Stimulated activated CD4-positive, alpha-beta T cell treated with anti-CD3 and anti-CD28 coated beads, Interleukin-2, amount 100 ng/mL, for 4 hours (primary cell): ENCODE measurements around the gene C3orf20.

ENCODE experiments used
- DNase-seq: peaks from one replicate; pipeline ENCODE4 v3.0.0-alpha.2; 2020; ENCODE audit warnings: low read depth

The C3orf20 gene

DNA sequence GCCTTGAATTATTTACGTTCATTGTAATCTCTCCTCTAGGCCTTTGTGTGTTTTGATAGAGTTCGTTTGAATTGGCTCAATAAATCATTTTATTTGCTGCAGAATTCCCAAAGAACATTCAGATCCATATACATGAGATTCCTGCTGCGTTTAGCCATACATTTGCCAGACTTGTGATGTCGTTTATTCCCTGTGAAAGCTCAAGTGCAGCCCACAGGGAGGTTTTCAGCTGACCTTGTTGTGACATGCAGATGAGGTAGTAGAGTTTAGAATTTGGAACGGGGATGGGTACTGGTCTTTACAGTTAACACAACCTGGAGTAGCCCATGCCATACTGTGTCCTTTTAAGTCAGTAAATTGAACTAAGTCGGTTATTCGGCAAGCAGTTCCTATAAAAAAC lies at the start of gene C3orf20:
Gene C3orf20, plus strand, starts transcription at position 301 of the 400 bp plus-strand sequence. CDS start 7,573 bp downstream, outside the sequence.
- no peak for DNase-seq

DNA sequence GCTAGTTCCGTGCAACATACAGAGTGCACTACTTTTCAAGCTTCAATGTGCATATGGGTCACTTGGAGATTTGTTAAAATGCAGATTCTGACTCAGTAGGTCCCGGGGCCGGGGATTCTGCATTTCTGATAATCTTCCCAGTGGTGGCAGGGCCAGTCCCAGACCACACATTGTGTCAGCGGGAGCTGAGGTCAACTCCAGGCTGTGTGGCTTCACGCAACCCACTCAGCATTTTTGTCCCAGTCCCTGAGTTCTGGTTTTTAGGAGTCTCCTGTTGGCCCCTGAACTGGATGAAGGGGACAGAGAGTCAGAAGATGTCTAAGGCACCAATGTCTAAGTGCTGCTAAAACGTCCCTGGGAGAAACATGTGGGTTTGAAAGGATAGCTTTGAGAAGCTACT lies 49.5 kb upstream of the C3orf20 start:
- no peak for DNase-seq

DNA sequence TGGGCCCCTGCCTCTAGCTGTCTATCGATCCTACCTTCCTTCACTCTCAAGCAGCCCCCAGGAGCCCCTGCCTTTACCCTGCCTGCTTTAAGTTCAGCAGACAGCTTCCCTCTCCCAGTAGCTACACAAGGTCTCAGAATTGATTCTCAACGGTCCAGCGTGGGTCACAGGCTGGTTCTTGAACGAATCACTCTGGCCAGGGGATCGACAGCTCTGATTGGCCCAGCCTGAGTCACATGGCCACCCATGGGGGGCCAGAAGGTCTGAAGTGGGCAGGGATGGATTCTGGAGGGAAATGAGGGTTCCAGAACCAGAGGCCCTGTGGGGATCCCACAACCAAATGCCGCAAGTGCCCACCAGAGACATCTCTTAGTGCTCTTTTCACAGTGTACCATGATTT lies 47.1 kb upstream of the C3orf20 start:
- no peak for DNase-seq

DNA sequence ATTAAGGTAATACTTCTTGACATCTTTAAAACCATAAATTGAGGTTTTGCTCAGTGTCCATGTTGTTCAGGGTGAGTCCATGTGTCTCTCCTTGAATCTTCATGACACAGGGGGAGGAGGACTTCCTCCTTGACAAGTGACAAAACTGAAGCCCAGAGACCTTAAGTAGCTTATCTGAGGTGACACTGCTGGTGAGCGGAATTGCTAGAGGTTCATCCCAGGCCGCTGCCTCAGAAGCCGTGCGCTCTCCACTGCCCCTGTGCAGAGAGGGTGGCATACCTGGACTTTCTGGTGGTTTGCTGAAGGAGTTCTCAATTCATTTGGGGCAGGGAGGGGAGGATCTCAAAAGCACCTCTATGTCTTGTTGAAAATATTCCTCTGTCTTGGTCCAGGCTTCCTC lies 46.5 kb upstream of the C3orf20 start:
- DNase-seq = no peak

DNA sequence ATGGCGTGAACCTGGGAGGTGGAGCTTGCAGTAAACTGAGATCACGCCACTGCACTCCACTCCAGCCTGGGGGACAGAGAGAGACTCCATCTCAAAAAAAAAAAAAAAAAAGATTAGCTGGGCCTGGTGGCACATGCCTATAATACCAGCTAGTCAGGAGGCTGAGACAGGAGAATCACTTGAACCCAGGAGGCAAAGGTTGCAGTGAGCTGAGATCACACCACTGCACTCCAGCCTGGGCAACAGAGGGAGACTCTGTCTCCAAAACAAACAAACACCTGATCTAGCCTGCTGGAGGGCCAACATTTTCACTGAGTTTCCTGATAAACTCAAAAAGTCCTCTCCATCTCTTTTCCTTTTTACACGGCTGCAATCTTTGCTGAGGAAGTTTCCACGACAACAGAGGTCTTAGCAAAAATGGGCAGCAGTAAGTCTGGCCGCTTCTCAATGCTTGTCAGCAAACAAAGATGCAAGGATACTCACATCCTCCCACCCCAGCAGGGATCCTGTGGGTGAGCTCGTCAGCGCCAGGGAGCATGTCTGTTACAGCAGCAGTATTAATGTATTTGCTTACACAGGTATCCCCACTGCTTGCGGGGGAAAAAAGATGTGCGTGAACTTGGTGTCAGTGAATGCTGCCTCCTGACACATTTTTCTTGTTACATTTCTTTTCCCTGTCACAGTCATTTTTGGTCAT lies 44.4 kb upstream of the C3orf20 start:
- DNase-seq = no peak

DNA sequence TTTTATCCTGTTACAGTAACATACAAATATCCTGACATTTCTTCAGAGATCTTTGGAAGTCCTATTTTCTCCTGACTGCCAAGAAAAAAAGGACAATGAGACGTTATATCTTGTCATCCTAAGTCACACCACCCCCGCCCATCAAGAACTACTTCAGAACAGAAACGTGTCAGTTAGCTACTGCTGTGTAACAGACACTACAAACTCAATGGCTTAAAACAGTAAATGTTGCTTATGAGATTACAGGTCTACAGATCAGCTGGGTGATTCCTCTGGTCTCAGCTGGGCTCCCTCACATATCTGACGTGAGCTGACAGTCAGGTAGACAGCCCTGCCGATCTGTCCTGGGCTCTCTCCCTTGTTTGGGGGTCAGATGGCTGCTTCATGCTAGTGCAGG lies 43.8 kb upstream of the C3orf20 start:
- no peak for DNase-seq

DNA sequence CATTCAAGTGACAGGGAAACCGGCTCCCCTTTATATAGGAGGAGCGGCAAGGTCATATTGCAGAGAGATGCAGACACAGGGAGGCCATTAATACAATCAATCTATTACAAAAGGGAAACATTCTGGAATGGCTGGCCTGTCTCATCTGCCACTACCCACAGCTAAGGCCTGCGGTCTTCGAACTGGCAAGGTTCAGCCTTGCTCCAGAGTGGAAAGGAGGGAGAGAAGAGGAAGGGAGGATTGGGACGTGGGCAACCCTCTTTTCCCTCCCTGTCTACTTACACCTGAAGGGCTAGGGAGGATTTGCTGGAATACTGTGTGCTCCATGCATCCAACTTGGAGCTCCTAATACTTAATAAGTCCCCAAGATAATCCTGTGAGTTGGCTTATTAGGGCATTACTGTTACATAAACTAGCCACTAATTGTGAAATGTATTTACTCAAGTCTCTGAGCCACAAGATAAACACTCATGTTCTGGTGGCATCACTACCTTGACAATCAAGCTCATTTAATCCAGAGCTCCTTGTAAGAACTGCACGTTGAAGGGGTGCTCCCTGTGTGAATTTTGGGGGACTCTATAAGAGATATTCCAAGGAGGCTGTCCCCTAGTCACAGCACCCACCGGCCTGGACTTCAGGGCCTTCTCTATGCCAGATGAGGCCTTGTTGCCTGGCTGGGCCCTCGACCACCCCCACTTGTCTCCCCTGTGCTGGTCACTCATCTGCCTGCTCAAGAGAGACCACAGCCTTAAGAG lies 43.1 kb upstream of the C3orf20 start:
- no peak for DNase-seq

DNA sequence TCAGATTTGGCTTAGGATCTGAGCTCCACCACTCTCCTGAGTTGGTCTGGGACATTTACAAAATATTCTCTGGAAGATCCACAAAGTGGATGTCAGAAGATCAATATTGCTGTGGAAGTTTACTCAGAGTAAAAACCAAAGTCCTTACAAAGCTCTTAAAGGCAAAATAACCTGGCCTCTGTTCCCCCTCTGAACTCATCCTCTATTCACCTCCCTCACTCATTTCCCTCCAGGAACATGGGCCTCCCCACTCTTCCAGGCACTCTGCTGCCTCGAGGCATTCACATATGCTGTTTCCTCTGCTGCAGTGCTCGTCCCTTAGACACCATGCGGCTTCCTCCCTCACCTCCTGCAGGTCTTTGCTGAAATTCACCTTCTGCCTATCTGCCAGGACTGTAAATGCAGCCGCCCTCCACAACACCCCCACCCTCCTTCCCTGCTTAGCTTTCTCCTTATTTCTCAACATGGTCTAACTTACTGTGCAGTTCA lies 42.5 kb upstream of the C3orf20 start:
- DNase-seq = no peak

DNA sequence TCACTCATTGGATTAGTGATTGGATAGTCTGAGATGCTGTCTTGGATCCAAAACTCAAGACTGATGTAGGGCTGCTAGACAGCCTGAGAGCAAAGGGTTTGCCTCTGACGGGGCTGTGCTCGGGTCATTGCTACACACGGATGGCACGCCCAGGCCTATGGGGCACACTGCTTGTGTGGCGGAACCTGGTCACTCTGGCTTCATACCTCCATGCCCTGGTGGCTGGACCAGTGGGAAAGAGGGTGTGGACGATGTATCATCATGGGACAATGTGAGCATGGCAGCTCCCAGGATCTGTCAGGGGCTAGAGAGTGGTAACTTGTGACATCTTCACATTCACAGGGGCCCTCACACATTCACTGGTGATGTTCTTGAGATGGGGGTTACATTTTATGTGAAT lies 41.5 kb upstream of the C3orf20 start:
- DNase-seq = no peak

DNA sequence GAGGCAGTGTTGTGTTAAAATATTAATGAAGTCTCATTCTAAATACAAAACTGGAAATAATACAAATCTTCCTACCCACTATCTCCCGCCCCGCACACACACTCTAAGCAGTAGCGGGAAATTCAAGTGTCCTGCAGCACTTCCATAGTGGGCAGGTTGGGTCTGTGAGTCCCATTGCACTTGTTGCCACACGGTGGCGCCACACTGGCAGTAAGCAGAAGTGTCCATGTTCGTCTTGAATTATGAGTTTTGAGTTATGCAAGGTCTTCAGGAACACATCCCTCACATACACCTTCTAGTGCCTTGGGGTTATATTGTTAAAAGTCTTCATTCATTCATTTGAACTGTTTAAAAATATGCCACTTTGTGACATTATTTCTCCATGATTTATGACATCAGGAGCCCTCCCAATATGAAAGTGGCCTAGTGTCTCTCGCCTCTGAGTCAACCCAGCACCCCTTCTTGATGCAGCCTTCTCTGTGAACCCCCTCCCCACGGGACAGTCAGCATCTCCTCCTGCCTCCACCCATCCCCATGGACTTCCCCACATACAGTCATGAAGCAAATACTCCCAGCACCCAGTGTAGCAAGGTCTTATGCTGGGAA lies 41.0 kb upstream of the C3orf20 start:
- peak; percentile 35 for DNase-seq

DNA sequence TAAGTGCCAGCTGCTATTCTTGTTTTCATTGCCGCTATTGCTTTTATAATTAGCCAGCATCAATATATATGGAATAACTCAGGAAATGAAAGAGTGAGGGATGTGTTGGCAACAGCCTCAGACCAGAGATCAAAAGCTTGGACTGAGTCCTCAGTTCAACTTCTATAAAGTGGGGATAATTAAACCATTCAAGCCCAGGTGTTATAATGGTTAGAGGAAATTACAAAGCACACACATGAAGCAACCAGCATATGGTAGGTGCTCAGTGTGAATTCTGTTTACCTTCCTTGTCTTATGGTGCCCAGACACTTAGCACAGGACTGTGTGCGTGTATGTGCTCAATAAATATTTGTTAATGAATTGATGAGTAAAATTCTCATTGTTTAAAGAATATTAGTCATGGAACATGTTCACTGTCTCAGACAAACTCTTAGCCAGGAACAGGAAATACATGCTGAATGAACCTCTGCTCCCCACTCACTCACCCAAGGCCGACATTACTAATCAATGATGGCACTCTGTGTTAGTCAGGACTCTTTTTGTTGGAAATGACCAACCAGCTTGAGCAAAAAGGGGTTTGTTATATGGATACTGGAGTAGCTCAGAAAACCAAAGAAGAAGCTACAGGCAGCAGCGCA lies 40.1 kb upstream of the C3orf20 start:
- DNase-seq = no peak

DNA sequence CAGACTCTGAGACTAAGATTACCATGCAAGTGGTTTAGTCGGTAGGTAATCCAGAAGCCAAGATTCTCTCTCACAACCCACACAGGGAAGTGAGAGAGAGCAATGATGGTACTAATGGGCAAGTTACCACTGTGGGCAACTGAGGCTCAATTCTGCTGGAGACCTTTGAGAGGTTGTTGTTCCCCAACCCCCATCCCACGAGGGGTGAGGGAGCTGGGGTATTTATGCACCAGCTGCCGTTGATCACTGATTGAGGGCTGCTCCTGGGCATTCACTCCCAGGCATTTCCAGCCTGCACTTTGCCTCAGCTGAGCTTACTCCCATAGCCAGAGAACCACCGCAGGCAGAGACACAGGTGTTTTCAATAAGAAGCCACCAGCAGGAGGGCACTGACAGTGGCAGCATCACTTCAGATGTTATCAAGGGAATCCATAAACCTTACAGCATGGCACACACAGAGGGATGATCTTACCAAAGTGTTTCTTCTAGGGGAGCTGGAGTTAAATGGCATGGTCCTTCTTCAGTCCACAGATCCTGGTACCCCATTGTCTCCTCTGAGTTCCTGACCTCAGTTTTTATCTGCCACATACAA lies 38.3 kb upstream of the C3orf20 start:
- no peak for DNase-seq

DNA sequence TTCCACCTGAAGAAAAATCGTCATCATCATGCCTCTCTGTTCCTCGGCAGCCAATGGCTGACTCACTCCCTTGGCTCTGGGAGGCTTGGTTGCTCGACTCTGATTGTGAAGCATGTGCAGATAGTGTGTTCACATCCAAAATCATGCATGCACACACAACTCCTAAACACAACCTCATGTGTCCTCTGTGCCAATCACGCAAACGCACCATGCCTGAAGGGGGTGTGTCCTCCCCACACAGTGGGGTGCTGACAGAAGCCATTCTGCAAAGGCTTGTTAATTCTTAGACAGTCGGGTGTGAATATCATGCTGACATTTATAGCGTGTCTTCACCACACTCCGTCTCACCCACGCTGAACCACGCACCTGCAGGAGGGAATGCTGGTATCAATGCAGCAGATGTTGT lies 34.8 kb upstream of the C3orf20 start:
- DNase-seq = no peak

DNA sequence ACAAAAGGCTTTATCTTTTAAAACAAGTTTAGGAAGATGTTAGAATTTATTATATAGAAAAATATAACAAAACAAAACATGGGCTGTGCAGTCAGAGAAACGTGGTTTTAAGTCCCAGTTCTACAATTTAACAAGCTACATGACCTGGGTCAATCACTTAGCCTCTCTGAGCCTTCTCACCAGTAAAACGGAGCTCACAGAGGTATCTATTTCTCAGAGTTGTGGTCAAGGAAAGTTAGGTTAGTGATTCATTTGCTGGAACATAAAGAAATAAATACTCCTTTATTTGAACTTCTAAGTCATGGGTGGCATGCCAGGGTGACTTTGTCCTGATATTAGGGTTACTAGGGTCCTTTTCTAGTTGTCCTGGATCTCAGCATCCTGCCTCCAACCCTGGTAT lies 34.2 kb upstream of the C3orf20 start:
- no peak for DNase-seq

DNA sequence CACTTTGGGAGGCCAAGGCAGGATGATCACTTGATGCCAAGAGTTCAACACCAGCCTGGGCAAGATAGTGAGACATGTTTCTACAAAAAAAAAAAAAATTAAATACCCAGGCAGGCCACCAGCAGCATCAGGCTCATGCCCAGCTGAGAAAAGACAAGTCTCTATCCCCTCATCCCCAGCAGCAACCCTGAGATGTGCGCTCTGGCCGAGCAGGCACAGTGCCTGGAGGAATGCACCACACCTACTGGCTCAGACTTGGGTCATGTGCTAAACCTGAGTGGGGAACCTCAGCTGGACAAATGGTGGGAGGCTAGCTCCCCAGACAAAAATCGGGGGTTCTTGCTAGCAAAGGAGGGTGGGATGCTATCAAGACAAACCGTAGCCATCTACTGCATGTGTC lies 33.6 kb upstream of the C3orf20 start:
- DNase-seq = no peak

DNA sequence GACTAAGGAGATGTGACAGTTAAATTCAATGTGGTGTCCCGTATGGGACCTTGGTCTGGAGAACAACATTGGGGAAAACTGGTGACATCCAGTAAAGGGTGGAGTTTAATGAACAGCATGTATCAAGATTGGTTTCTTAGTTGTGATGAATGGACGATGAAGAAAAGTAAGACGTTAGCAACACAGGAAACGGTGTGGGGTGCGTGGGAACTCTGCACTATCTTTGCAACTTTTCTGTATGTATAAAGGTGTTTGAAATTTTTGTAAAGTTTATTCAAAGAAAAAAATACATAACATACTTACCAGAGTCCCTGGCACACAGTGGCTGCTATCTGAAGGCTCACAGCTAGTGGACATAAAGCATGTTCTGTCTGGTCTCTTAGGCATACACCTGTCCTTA lies 29.5 kb upstream of the C3orf20 start:
- DNase-seq = no peak

DNA sequence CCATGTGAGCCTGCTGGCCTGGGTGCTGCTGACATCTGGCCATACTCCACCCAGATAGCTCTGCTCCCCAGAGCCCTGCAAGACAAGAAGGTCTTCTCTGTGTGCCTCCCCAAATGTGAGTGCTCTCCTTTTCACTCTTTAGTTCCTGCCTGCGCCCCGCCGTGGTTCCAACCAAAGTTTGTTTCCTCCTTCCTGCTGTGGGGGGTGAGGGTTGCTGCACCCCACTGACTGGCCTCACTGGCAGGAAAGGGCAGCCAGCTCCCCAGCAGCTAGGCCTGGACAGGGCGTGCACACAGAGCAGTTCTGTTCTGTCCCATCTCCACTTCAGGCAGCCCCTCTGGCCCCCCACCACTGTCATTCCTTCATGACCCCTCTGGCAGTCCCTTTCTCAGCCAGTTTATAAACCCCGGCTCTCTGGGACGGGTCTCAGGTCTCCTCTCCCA lies 28.8 kb upstream of the C3orf20 start:
- no peak for DNase-seq

DNA sequence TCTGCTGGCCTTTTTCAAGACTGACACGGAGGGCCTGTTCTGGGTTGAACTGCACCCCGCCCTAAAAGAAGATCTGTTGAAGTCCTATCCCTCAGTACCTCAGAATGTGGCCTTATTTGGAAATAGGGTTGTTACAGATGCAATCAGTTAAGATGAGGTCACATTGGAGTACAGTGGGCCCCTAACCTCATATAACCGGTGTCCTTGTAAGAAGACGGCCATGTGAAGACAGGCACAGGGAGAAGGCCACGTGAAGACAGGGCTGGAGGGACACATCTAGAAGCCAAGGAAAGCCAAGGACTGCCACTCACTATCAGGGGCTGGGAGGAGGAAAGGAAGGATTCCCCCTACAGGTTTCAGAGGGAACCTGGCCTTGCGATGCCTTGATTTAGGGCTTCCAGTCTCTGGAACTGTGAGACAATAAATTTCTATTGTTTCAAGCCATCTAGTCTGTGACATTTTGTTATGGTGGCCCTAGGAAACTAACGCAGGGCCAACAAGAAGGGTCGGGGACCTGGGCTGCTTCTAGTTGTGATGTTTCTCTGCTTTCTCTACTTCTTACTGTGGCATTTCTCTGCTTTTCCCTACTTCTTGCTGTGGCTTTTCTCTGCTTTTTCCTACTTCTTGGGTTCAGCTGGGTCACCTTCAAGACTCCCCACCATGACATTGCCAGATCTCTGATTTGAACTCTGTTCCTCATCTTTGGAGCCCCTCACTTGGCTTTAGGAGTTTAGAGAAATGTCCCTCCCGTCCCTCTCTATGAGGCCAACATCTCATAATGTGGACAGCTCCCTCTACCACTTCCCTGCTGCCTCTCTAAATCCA lies 28.1 kb upstream of the C3orf20 start:
- DNase-seq = no peak

DNA sequence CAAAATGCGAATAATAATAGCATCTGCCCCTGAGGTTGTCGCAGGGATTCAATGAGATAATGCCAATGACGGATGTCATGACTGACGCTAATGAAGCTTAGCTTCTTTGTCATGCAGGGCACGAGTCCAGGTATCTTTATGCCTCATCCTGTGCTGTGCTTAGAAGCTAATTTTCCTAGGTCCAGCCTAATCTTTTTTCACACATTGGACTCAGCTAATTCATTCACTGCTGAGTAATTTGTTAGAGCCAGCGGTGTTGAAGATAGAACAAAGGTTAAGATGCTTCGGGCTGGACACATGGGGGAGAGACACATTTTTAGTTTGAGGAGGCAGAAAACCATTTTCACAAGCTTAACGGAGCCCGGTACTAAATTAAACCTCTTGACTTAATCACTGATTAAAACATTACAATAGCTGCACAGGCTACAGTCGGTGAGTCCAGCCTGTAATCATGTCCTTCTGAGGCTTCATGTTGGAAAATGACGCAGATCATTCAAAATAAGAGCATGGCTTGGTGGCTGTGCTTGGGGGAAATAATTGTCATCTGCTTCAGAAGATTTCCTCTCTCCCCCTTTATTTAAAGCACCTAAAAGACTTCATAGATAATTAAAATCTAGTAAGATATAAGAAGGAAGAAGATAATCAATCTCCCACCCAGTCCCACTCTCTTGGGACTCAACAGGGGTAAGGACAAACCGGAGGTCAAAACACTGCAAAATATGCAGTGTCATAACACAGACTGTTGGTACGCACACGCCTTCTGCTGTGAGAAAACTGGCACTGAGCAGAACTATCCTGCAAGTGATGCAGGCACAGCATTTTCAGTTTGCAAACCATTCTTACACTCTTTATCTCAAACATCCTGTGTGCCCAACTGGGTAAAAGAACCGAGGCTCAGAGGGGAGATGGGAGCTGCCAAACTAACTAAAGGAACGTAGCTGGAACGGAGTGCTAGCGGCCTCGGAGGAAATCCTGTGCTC lies 26.7 kb upstream of the C3orf20 start:
- DNase-seq = no peak

DNA sequence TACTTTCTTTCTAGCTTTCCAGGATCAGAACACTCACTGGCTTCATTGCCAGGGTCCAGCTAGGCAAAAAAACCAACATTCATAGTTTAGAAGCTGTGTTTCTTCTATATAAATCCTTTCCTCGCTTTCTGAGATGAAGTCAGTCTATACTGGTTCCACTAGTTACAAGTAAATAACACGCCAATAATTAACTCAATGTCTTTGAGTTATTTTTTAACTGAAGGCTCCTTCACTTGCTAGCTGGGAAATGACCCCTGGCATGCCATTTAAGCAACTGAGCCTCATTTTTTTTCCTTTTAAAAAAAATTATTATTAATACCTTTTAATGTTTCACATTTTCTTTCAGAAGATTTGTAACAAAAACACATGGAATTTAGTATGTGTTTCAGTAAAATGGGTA lies 25.5 kb upstream of the C3orf20 start:
- DNase-seq = no peak
